ENCODE results near the gene EXOC4.

GRCh38 chr7:134108802-134109201 lies 855.9 kb downstream of the EXOC4 start:
- TF ChIP-seq CTCF (IDR thresholded peaks at IDR 0.05; ENCODE audit: control extremely low read depth in 1 of 3, insufficient read depth in 1 of 3, low read depth in 1 of 3, low read length in 3 of 3): no peak
- no peak for TF ChIP-seq EZH2 (IDR thresholded peaks at IDR 0.05; ENCODE audit: low read depth, low read length, severe bottlenecking)
- TF ChIP-seq EP300 (IDR thresholded peaks at IDR 0.05; ENCODE audit: borderline replicate concordance in 1 of 2, low read depth in 2 of 2, low read length in 2 of 2): no peak
- no peak for TF ChIP-seq HDAC2 (IDR thresholded peaks at IDR 0.05; ENCODE audit: borderline replicate concordance in 1 of 2, low read depth in 2 of 2, low read length in 2 of 2)
- TF ChIP-seq MAX (IDR thresholded peaks at IDR 0.05): no peak
- no peak for TF ChIP-seq NRF1 (IDR thresholded peaks at IDR 0.05; ENCODE audit: low read depth, low read length)
- TF ChIP-seq BACH1 (IDR thresholded peaks at IDR 0.05; ENCODE audit: low read length): no peak
- TF ChIP-seq POLR2A (IDR thresholded peaks at IDR 0.05; ENCODE audit: control extremely low read depth in 1 of 2, low read depth in 2 of 2, low read length in 2 of 2): no peak
- no peak for TF ChIP-seq JUND (IDR thresholded peaks at IDR 0.05; ENCODE audit: low read length)
- TF ChIP-seq SIRT6 (IDR thresholded peaks at IDR 0.05; ENCODE audit: low read length): no peak
- no peak for TF ChIP-seq POLR2AphosphoS5 (IDR thresholded peaks at IDR 0.05; ENCODE audit: low read depth, low read length)
- no peak for TF ChIP-seq FOSL1 (IDR thresholded peaks at IDR 0.05; ENCODE audit: insufficient read depth, low read depth, low read length)
- TF ChIP-seq TAF1 (IDR thresholded peaks at IDR 0.05; ENCODE audit: low read depth, low read length): no peak
